ENCODE results near the gene PARVB. TPM values are rescaled to one million over a fixed set of nuclear protein-coding genes. Genes with fewer than 3 reads are reported as not detected.

The PARVB gene
- total and polyA plus RNA-seq, 2 donors (not counting 3 experiments of a cell fraction or from before 2014, with no cell fraction given): 155 to 162 TPM

GRCh38 chr22:43980579-43980978 lies 43.5 kb upstream of the PARVB start:
- Histone ChIP-seq H2AFZ (ENCODE audit: low read depth, low read length) (no peak overlapping the region), H3K4me3 (replicated peaks in 1 of 3; ENCODE audit: insufficient read depth in 1 of 3, low read depth in 1 of 3, low read length in 3 of 3) (no peak overlapping the region), H3K27ac (ENCODE audit: insufficient read depth, low read depth, low read length) (no peak overlapping the region), H3K9ac (replicated peaks; ENCODE audit: extremely low read depth, insufficient read depth, low read length) (no peak overlapping the region), H3K36me3 (ENCODE audit: control insufficient read depth in 2 of 2, extremely low read depth in 1 of 2, insufficient read depth in 2 of 2, low read length in 2 of 2) (peaks cover 0 to 58% of the 10 kb centered on the region in 2 experiments), H3K79me2 (ENCODE audit: control insufficient read depth, insufficient read depth, low read length) (no peaks in the 10 kb centered on the region), H3K9me1 (replicated peaks; ENCODE audit: control insufficient read depth, extremely low read depth, insufficient read depth, low read length) (no peaks in the 10 kb centered on the region), H3K4me1 (ENCODE audit: control insufficient read depth, extremely low read depth, insufficient read depth, low read length) (no peaks in the 10 kb centered on the region), H3K4me2 (ENCODE audit: insufficient read depth, low read length) (no peak overlapping the region), H4K20me1 (replicated peaks; ENCODE audit: control insufficient read depth, extremely low read depth, insufficient read depth, low read length) (no peaks in the 10 kb centered on the region), H3K27me3 (ENCODE audit: control insufficient read depth in 2 of 2, insufficient read depth in 2 of 2, low read length in 2 of 2) (no peaks in the 10 kb centered on the region), H3K9me3 (replicated peaks; ENCODE audit: control insufficient read depth, insufficient read depth, low read length) (no peaks in the 10 kb centered on the region)
- ChIA-PET POLR2A (no interaction called here), CTCF (no interaction called here)
- dilution Hi-C loops (cut with MboI; ENCODE audit: extremely low pct_ligation_motif_present, low sequenced_read_pairs) (no loop called here), intact Hi-C loops (cut with micrococcal nuclease) (no loop called here)
- no peak for DNase-seq (ENCODE audit: low read depth, low spot score)
- no TSS peak for BruUV-seq (replicated peaks)
- FAIRE-seq: no peak
- no peak for TF ChIP-seq GATA2 (IDR thresholded peaks at IDR 0.05; ENCODE audit: insufficient read depth, insufficient read length, low read depth, low read length)
- TF ChIP-seq JUN (IDR thresholded peaks at IDR 0.05; ENCODE audit: borderline replicate concordance, insufficient read depth, insufficient read length, low read depth): no peak
- TF ChIP-seq MAX (IDR thresholded peaks at IDR 0.05; ENCODE audit: insufficient read depth, insufficient read length): no peak
- no peak for TF ChIP-seq POLR2A (IDR thresholded peaks at IDR 0.05; ENCODE audit: low read depth, low read length)
- TF ChIP-seq POLR2AphosphoS5 (IDR thresholded peaks at IDR 0.05; ENCODE audit: insufficient read depth, low read depth, low read length): no peak
- no peak for TF ChIP-seq MYC (IDR thresholded peaks at IDR 0.05; ENCODE audit: low read depth, low read length)
- TF ChIP-seq FOS (IDR thresholded peaks at IDR 0.05; ENCODE audit: borderline replicate concordance, insufficient read depth, low read length): no peak
- TF ChIP-seq CTCF (IDR thresholded peaks at IDR 0.05; ENCODE audit: extremely low read depth in 1 of 2, insufficient read depth in 1 of 2, low read depth in 1 of 2, low read length in 2 of 2): no peak
- TF ChIP-seq EZH2 (IDR thresholded peaks at IDR 0.05; ENCODE audit: borderline replicate concordance, low read depth, low read length, severe bottlenecking): no peak

Measured in endothelial cell of umbilical vein (primary cell).